Naive thymus-derived CD4-positive, alpha-beta T cell (primary cell): Measurements from ENCODE around the gene SEL1L3. TPM values are rescaled to one million over a fixed set of nuclear protein-coding genes. Genes with fewer than 3 reads are reported as not detected.

Experiments used
- ATAC-seq: fragments of 150-1000 bp; cut with Tn5 transposase; 2 replicates; pipeline ENCODE4 v1.10.0; 2021; ENCODE audit warnings: mild to moderate bottlenecking, moderate library complexity
- CTCF ChIA-PET: fragments of 350-600 bp; sonication (Branson Sonifier 250); formaldehyde crosslinking; loops from one replicate; lab custom pipeline; 2021; ENCODE audit warnings: antibody characterized with exemption; lab: Charles Lee
- POLR2A ChIA-PET: fragments of 350-600 bp; sonication (Branson Sonifier 250); formaldehyde crosslinking; loops from one replicate; lab custom pipeline; 2021; ENCODE audit warnings: antibody characterized with exemption, inconsistent platforms; lab: Charles Lee
- DNase-seq, 9 donors: peaks; one replicate each; pipeline versions ENCODE4 v3.0.0 to v3.0.0-alpha.2; 2020 to 2022; ENCODE audit warnings: mixed read lengths in 1 of 9
- H3K27ac ChIP-seq: one replicate; pipeline ENCODE4 v1.7.0; 2013; ENCODE audit warnings: mild to moderate bottlenecking, low read depth, low read length, moderate library complexity
- H3K27me3 ChIP-seq, 2 donors: one replicate each; pipeline ENCODE4 v1.7.0; 2013; ENCODE audit warnings: low read length in 2 of 2, mild to moderate bottlenecking in 2 of 2, moderate library complexity in 2 of 2; ENCODE audit not compliant: control insufficient read depth in 2 of 2, insufficient read depth in 2 of 2
- H3K36me3 ChIP-seq, 3 experiments: 1 replicate in 2 of 3; 2 replicates in 1 of 3; pipeline ENCODE4 v1.7.0; 2013; ENCODE audit warnings: low read length in 3 of 3, mild to moderate bottlenecking in 3 of 3, moderate library complexity in 1 of 3; ENCODE audit not compliant: insufficient read depth in 3 of 3, control insufficient read depth in 2 of 3
- H3K4me1 ChIP-seq, 2 donors: one replicate each; pipeline ENCODE4 v1.7.0; 2013; ENCODE audit warnings: low read length in 2 of 2, mild to moderate bottlenecking in 2 of 2, moderate library complexity in 1 of 2; ENCODE audit not compliant: control insufficient read depth in 2 of 2, insufficient read depth in 2 of 2
- H3K4me3 ChIP-seq: 2 replicates; pipeline ENCODE4 v1.7.0; 2013; ENCODE audit warnings: mild to moderate bottlenecking, low read length
- H3K9me3 ChIP-seq, 3 experiments: 1 replicate in 2 of 3; 2 replicates in 1 of 3; pipeline ENCODE4 v1.7.0; 2013; ENCODE audit warnings: low read length in 3 of 3; ENCODE audit not compliant: control insufficient read depth in 2 of 3
- H3K27ac Mint-ChIP-seq, 9 donors: one replicate each; pipeline ENCODE4 v1.8.0; 2020 to 2022; ENCODE audit warnings: mixed read lengths in 9 of 9, mild to moderate bottlenecking in 8 of 9, moderate library complexity in 5 of 9, inconsistent platforms in 2 of 9
- H3K27me3 Mint-ChIP-seq, 5 donors: one replicate each; pipeline ENCODE4 v1.8.0; 2021 to 2022; ENCODE audit warnings: mixed read lengths in 5 of 5, mild to moderate bottlenecking in 1 of 5
- H3K36me3 Mint-ChIP-seq, 5 donors: one replicate each; pipeline ENCODE4 v1.8.0; 2020 to 2022; ENCODE audit warnings: mixed read lengths in 5 of 5, mild to moderate bottlenecking in 3 of 5, inconsistent platforms in 1 of 5
- H3K4me1 Mint-ChIP-seq, 7 donors: one replicate each; pipeline ENCODE4 v1.8.0; 2020 to 2022; ENCODE audit warnings: mixed read lengths in 7 of 7, mild to moderate bottlenecking in 3 of 7, inconsistent platforms in 1 of 7
- H3K4me3 Mint-ChIP-seq, 10 donors: one replicate each; pipeline ENCODE4 v1.8.0; 2020 to 2022; ENCODE audit warnings: mild to moderate bottlenecking in 10 of 10, mixed read lengths in 10 of 10, moderate library complexity in 6 of 10, inconsistent platforms in 2 of 10
- H3K9me3 Mint-ChIP-seq, 11 donors: one replicate each; pipeline ENCODE4 v1.8.0; 2020 to 2022; ENCODE audit warnings: mixed read lengths in 11 of 11, mild to moderate bottlenecking in 4 of 11, inconsistent platforms in 1 of 11, moderate library complexity in 1 of 11
- intact Hi-C, 2 donors: fragments of 100-400 bp; cut with micrococcal nuclease; formaldehyde crosslinking; loops; one replicate each; pipeline ENCODE4 v1.15.1; 2023
- polyA plus RNA-seq, 2 donors: library from polyadenylated mRNA; unstranded; fragments of 300-500 nt; fragmentation: Illumina TruSeq; gene quantifications; one replicate each; pipeline ENCODE4 v1.2.3, GENCODE V29; 2021
- total RNA-seq, 6 experiments: library from RNA in 5 of 6; stranded (reverse) in 5 of 6; gene quantifications; 1 replicate in 5 of 6; 2 replicates in 1 of 6; pipeline ENCODE4 v1.2.3 and lab custom pipeline; 2021 to 2026

Gene SEL1L3
- total and polyA plus RNA-seq, 7 experiments from 2014 or later, result 15.9 to 55.8 (median 42.3) TPM

GRCh38 chr4:25903900-25904747, 41.3 kb upstream of the SEL1L3 start:
- Mint-ChIP-seq H3K27ac (no peak overlapping the region), H3K9me3 (peaks cover 0 to 6% (median 0%) of the 10 kb centered on the region in 11 donors), H3K4me1 (peaks cover 0 to 3% (median 0%) of the 10 kb centered on the region in 7 donors), H3K27me3 (peaks cover 0 to 9% (median 0%) of the 10 kb centered on the region in 5 donors), H3K36me3 (peaks cover 0 to 8% (median 4%) of the 10 kb centered on the region in 5 donors), H3K4me3 (no peak overlapping the region)
- no peaks in the 10 kb centered on the region for H3K4me1 ChIP-seq
- ATAC-seq, result no peak
- intact Hi-C loops, result no loop called here
- H3K9me3 ChIP-seq, result no peaks in the 10 kb centered on the region
- H3K36me3 ChIP-seq, result no peaks in the 10 kb centered on the region
- H3K4me3 ChIP-seq, result no peak overlapping the region
- H3K27ac ChIP-seq, result no peak overlapping the region
- H3K27me3 ChIP-seq, result no peaks in the 10 kb centered on the region
- ChIA-PET POLR2A (no interaction called here), CTCF (no interaction called here)
- no peak for DNase-seq

- no peaks in the 10 kb centered on the region for H3K9me3 Mint-ChIP-seq
- no peak for ATAC-seq
- Histone ChIP-seq H3K27me3 (no peaks in the 10 kb centered on the region), H3K36me3 (no peaks in the 10 kb centered on the region), H3K27ac (no peak overlapping the region), H3K4me3 (no peak overlapping the region), H3K9me3 (no peaks in the 10 kb centered on the region), H3K4me1 (no peaks in the 10 kb centered on the region)
- peaks cover 0 to 8% (median 4%) of the 10 kb centered on the region in 5 donors for H3K36me3 Mint-ChIP-seq
- ChIA-PET CTCF (no interaction called here), POLR2A (no interaction called here)
- intact Hi-C loops, result no loop called here
- H3K27me3 Mint-ChIP-seq, result no peaks in the 10 kb centered on the region
- no peak for DNase-seq
- no peak overlapping the region for H3K4me3 Mint-ChIP-seq
- H3K27ac Mint-ChIP-seq, result no peak overlapping the region
- H3K4me1 Mint-ChIP-seq, result no peaks in the 10 kb centered on the region
Measured at GRCh38 chr4:25901030-25901430, 38.2 kb upstream of the SEL1L3 start.

GRCh38 chr4:25900310-25900709, 37.5 kb upstream of the SEL1L3 start:
- H3K36me3 Mint-ChIP-seq, result peaks cover 0 to 8% (median 3%) of the 10 kb centered on the region in 5 donors
- no peaks in the 10 kb centered on the region for H3K4me1 Mint-ChIP-seq
- Histone ChIP-seq H3K4me1 (no peaks in the 10 kb centered on the region), H3K36me3 (no peaks in the 10 kb centered on the region), H3K9me3 (no peaks in the 10 kb centered on the region), H3K27ac (no peak overlapping the region), H3K27me3 (no peaks in the 10 kb centered on the region), H3K4me3 (no peak overlapping the region)
- no peaks in the 10 kb centered on the region for H3K9me3 Mint-ChIP-seq
- DNase-seq (no peak), ATAC-seq (no peak)
- no peak overlapping the region for H3K27ac Mint-ChIP-seq
- no peaks in the 10 kb centered on the region for H3K27me3 Mint-ChIP-seq
- intact Hi-C loops, result no loop called here
- ChIA-PET POLR2A (no interaction called here), CTCF (no interaction called here)
- no peak overlapping the region for H3K4me3 Mint-ChIP-seq

- H3K4me3 ChIP-seq, result no peak overlapping the region
- no peaks in the 10 kb centered on the region for H3K9me3 ChIP-seq
- H3K27me3 Mint-ChIP-seq, result peaks cover 0 to 3% (median 0%) of the 10 kb centered on the region in 5 donors
- DNase-seq (no peak), ATAC-seq (no peak)
- POLR2A ChIA-PET, result no interaction called here
- H3K4me3 Mint-ChIP-seq, result no peak overlapping the region
- no peaks in the 10 kb centered on the region for H3K36me3 ChIP-seq
- H3K36me3 Mint-ChIP-seq, result no peaks in the 10 kb centered on the region
- no peaks in the 10 kb centered on the region for H3K4me1 Mint-ChIP-seq
- no peaks in the 10 kb centered on the region for H3K27me3 ChIP-seq
- no peaks in the 10 kb centered on the region for H3K9me3 Mint-ChIP-seq
- H3K4me1 ChIP-seq, result no peaks in the 10 kb centered on the region
- no peak overlapping the region for H3K27ac Mint-ChIP-seq
- intact Hi-C loops, result no loop called here
- no peak overlapping the region for H3K27ac ChIP-seq
- CTCF ChIA-PET, result interaction anchor here (0.6 kb wide), 1 partner anchor 54 kb away, joined by 3 read pairs; no protein-coding TSS in a partner anchor
Measured at GRCh38 chr4:25896776-25897539, 34.2 kb upstream of the SEL1L3 start.

GRCh38 chr4:25892796-25893195, 30.0 kb upstream of the SEL1L3 start:
- H3K4me3 ChIP-seq, result no peak overlapping the region
- no peak for DNase-seq
- H3K4me1 Mint-ChIP-seq, result peaks cover 0 to 6% (median 2%) of the 10 kb centered on the region in 7 donors
- H3K27ac ChIP-seq, result no peak overlapping the region
- H3K9me3 ChIP-seq, result no peaks in the 10 kb centered on the region
- no peak overlapping the region for H3K27ac Mint-ChIP-seq
- no peaks in the 10 kb centered on the region for H3K36me3 ChIP-seq
- no peaks in the 10 kb centered on the region for H3K27me3 ChIP-seq
- no peaks in the 10 kb centered on the region for H3K9me3 Mint-ChIP-seq
- no peak for ATAC-seq
- H3K4me3 Mint-ChIP-seq, result no peak overlapping the region
- intact Hi-C loops, result no loop called here
- ChIA-PET CTCF (no interaction called here), POLR2A (no interaction called here)
- no peaks in the 10 kb centered on the region for H3K36me3 Mint-ChIP-seq
- peaks cover 0 to 3% (median 0%) of the 10 kb centered on the region in 5 donors for H3K27me3 Mint-ChIP-seq
- no peaks in the 10 kb centered on the region for H3K4me1 ChIP-seq

- Histone ChIP-seq H3K27me3 (no peaks in the 10 kb centered on the region), H3K27ac (no peak overlapping the region), H3K4me3 (no peak overlapping the region), H3K9me3 (no peaks in the 10 kb centered on the region), H3K36me3 (no peaks in the 10 kb centered on the region), H3K4me1 (no peaks in the 10 kb centered on the region)
- peaks cover 0 to 3% (median 0%) of the 10 kb centered on the region in 5 donors for H3K27me3 Mint-ChIP-seq
- ATAC-seq (no peak), DNase-seq (no peak)
- no peak overlapping the region for H3K4me3 Mint-ChIP-seq
- H3K4me1 Mint-ChIP-seq, result peaks cover 0 to 6% (median 2%) of the 10 kb centered on the region in 7 donors
- POLR2A ChIA-PET, result no interaction called here
- intact Hi-C loops, result no loop called here
- no peak overlapping the region for H3K27ac Mint-ChIP-seq
- H3K36me3 Mint-ChIP-seq, result no peaks in the 10 kb centered on the region
- CTCF ChIA-PET, result no interaction called here
- H3K9me3 Mint-ChIP-seq, result no peaks in the 10 kb centered on the region
Measured at GRCh38 chr4:25890571-25891485, 28.0 kb upstream of the SEL1L3 start.
